Activated CD8-positive, alpha-beta memory T cell treated with anti-CD3 and anti-CD28 coated beads, Interleukin-2, amount 50 U/mL, for 1 hour (primary cell): ENCODE data around the gene JAKMIP1.
"Not testable (repeated sequence)": the region's sequence is repeated elsewhere in the genome, so short reads cannot be mapped to it uniquely, and the experiment has no call there.

Source experiments
- DNase-seq: peaks from one replicate; pipeline ENCODE4 v3.0.0-alpha.2; 2020; ENCODE audit errors: extremely low read depth

The JAKMIP1 gene

GRCh38 chr4:6013564-6013963 is 186.8 kb downstream of the JAKMIP1 start:
- no peak for DNase-seq

GRCh38 chr4:6012200-6012599 is 188.1 kb downstream of the JAKMIP1 start:
- no peak for DNase-seq

- DNase-seq = no peak
Observed at GRCh38 chr4:6011686-6012085, 188.7 kb downstream of the JAKMIP1 start.

- no peak for DNase-seq
Observed at GRCh38 chr4:6011271-6011671, 189.1 kb downstream of the JAKMIP1 start.

- no peak for DNase-seq
Observed at GRCh38 chr4:6010789-6011188, 189.6 kb downstream of the JAKMIP1 start.

GRCh38 chr4:6009452-6009851 is 190.9 kb downstream of the JAKMIP1 start:
- DNase-seq = no peak

GRCh38 chr4:6008766-6009385 is 191.5 kb downstream of the JAKMIP1 start:
- DNase-seq = no peak

- no peak for DNase-seq
Observed at GRCh38 chr4:6008092-6008551, 192.2 kb downstream of the JAKMIP1 start.

GRCh38 chr4:6005175-6005574 is 195.2 kb downstream of the JAKMIP1 start:
- no peak for DNase-seq

GRCh38 chr4:6003485-6003884 is 196.9 kb downstream of the JAKMIP1 start:
- DNase-seq = not testable (repeated sequence)

GRCh38 chr4:6002926-6003325 is 197.4 kb downstream of the JAKMIP1 start:
- DNase-seq = no peak

- DNase-seq = no peak
Observed at GRCh38 chr4:6002492-6002833, 197.9 kb downstream of the JAKMIP1 start.

- no peak for DNase-seq
Observed at GRCh38 chr4:6001680-6002491, 198.5 kb downstream of the JAKMIP1 start.

GRCh38 chr4:5999830-6000365 is 200.5 kb downstream of the JAKMIP1 start:
- no peak for DNase-seq

GRCh38 chr4:5999356-5999755 is 201.0 kb downstream of the JAKMIP1 start:
- DNase-seq = no peak

GRCh38 chr4:5998333-5998936 is 201.9 kb downstream of the JAKMIP1 start:
- DNase-seq = no peak

- DNase-seq = no peak
Observed at GRCh38 chr4:5996641-5997040, 203.7 kb downstream of the JAKMIP1 start.

GRCh38 chr4:5995901-5996623 is 204.3 kb downstream of the JAKMIP1 start:
- no peak for DNase-seq

GRCh38 chr4:5993876-5994811 is 206.2 kb downstream of the JAKMIP1 start:
- DNase-seq = no peak

- DNase-seq = not testable (repeated sequence)
Observed at GRCh38 chr4:5993346-5993745, 207.0 kb downstream of the JAKMIP1 start.

- DNase-seq = no peak
Observed at GRCh38 chr4:5992828-5993321, 207.5 kb downstream of the JAKMIP1 start.
